Vagina (tissue), 2 donors: Measurements from ENCODE around the gene RHO. TPM values are rescaled to one million over a fixed set of nuclear protein-coding genes. Genes with fewer than 3 reads are reported as not detected.

Source experiments
- DNase-seq, 2 donors: peaks; one replicate each; pipeline ENCODE4 v3.0.0-alpha.2; 2017; ENCODE audit errors: extremely low spot score in 2 of 2
- H3K27ac ChIP-seq: fragments of 200-600 bp; sonication (generic); one replicate; pipeline ENCODE4 v1.5.1; 2019
- H3K27me3 ChIP-seq: fragments of 200-600 bp; sonication (generic); one replicate; pipeline ENCODE4 v1.5.1; 2019
- H3K36me3 ChIP-seq, 2 donors: fragments of 200-600 bp; sonication (generic); one replicate each; pipeline ENCODE4 v1.5.1; 2017 to 2019
- H3K4me1 ChIP-seq: fragments of 200-600 bp; sonication (generic); one replicate; pipeline ENCODE4 v1.5.1; 2019
- H3K4me3 ChIP-seq, 2 donors: fragments of 200-600 bp; sonication (generic); 1 replicate in 1 of 2; 2 replicates in 1 of 2; pipeline ENCODE4 v1.5.1; 2016 to 2019
- H3K9me3 ChIP-seq: fragments of 200-600 bp; sonication (generic); one replicate; pipeline ENCODE4 v1.5.1; 2019
- CTCF ChIP-seq, 3 experiments: fragments of 450-650 bp in 2 of 3; fragments of 200-600 bp in 1 of 3; sonication (generic) in 1 of 3; IDR thresholded peaks; one replicate each; pipeline ENCODE4 v1.5.1; 2017 to 2019; ENCODE audit warnings: antibody characterized with exemption in 3 of 3, mild to moderate bottlenecking in 2 of 3, moderate library complexity in 2 of 3
- POLR2A ChIP-seq, 2 donors: fragments of 450-650 bp; IDR thresholded peaks; one replicate each; pipeline ENCODE4 v1.6.1; 2017; ENCODE audit warnings: antibody characterized with exemption in 2 of 2, mild to moderate bottlenecking in 2 of 2, moderate library complexity in 2 of 2
- POLR2AphosphoS5 ChIP-seq, 2 donors: sonication (generic); formaldehyde crosslinking; IDR thresholded peaks; one replicate each; pipeline ENCODE4 v1.9.0; 2017; ENCODE audit warnings: antibody characterized with exemption in 2 of 2, mild to moderate bottlenecking in 2 of 2, low read depth in 1 of 2; ENCODE audit not compliant: insufficient read depth in 1 of 2
- intact Hi-C: fragments of 100-400 bp; cut with DNase I; formaldehyde crosslinking; loops from one replicate; pipeline ENCODE4 v1.15.1; 2023
- total RNA-seq: library from RNA; depleted of rRNA; stranded (reverse); fragments of >200 nt; gene quantifications from one replicate; pipeline ENCODE4 v1.2.3, GENCODE V29; 2016

RHO gene
- total RNA-seq, 1 donor from 2014 or later: not detected

- Histone ChIP-seq H3K4me3 (no peak overlapping the region), H3K9me3 (no peaks in the 10 kb centered on the region), H3K27ac (no peak overlapping the region), H3K27me3 (no peaks in the 10 kb centered on the region), H3K36me3 (peaks cover 0 to 23% of the 10 kb centered on the region in 2 donors), H3K4me1 (peaks cover 6% of the 10 kb centered on the region)
- DNase-seq: no peak
- intact Hi-C loops: no loop called here
- no peak for TF ChIP-seq POLR2AphosphoS5 (IDR thresholded peaks at IDR 0.05; ENCODE audit: insufficient read depth in 1 of 2, low read depth in 1 of 2)
- TF ChIP-seq CTCF (IDR thresholded peaks at IDR 0.05): no peak
- no peak for TF ChIP-seq POLR2A (IDR thresholded peaks at IDR 0.05)
Measured at GRCh38 chr3:129517516-129517915, 10.9 kb upstream of the RHO start.

GRCh38 chr3:129518038-129518561 lies 10.3 kb upstream of the RHO start:
- H3K36me3 ChIP-seq: peaks cover 0 to 23% of the 10 kb centered on the region in 2 donors
- H3K27me3 ChIP-seq: no peaks in the 10 kb centered on the region
- peaks cover 6% of the 10 kb centered on the region for H3K4me1 ChIP-seq
- no peak overlapping the region for H3K27ac ChIP-seq
- no peak overlapping the region for H3K4me3 ChIP-seq
- intact Hi-C loops: no loop called here
- no peaks in the 10 kb centered on the region for H3K9me3 ChIP-seq
- DNase-seq: no peak
- TF ChIP-seq CTCF (IDR thresholded peaks at IDR 0.05): no peak
- TF ChIP-seq POLR2A (IDR thresholded peaks at IDR 0.05): no peak
- TF ChIP-seq POLR2AphosphoS5 (IDR thresholded peaks at IDR 0.05; ENCODE audit: insufficient read depth in 1 of 2, low read depth in 1 of 2): no peak

GRCh38 chr3:129518581-129518980 lies 9.9 kb upstream of the RHO start:
- no peaks in the 10 kb centered on the region for H3K27me3 ChIP-seq
- H3K27ac ChIP-seq: no peak overlapping the region
- peaks cover 6% of the 10 kb centered on the region for H3K4me1 ChIP-seq
- intact Hi-C loops: no loop called here
- H3K9me3 ChIP-seq: no peaks in the 10 kb centered on the region
- no peak for TF ChIP-seq CTCF (IDR thresholded peaks at IDR 0.05)
- no peak for TF ChIP-seq POLR2AphosphoS5 (IDR thresholded peaks at IDR 0.05; ENCODE audit: insufficient read depth in 1 of 2, low read depth in 1 of 2)
- TF ChIP-seq POLR2A (IDR thresholded peaks at IDR 0.05): no peak
- no peak for DNase-seq
- no peak overlapping the region for H3K4me3 ChIP-seq
- peaks cover 0 to 23% of the 10 kb centered on the region in 2 donors for H3K36me3 ChIP-seq

- Histone ChIP-seq H3K9me3 (no peaks in the 10 kb centered on the region), H3K27ac (no peak overlapping the region), H3K4me3 (no peak overlapping the region), H3K4me1 (peaks cover 6% of the 10 kb centered on the region), H3K27me3 (no peaks in the 10 kb centered on the region), H3K36me3 (peaks cover 0 to 19% of the 10 kb centered on the region in 2 donors)
- DNase-seq: no peak
- intact Hi-C loops: no loop called here
- no peak for TF ChIP-seq POLR2AphosphoS5 (IDR thresholded peaks at IDR 0.05; ENCODE audit: insufficient read depth in 1 of 2, low read depth in 1 of 2)
- TF ChIP-seq POLR2A (IDR thresholded peaks at IDR 0.05): no peak
- no peak for TF ChIP-seq CTCF (IDR thresholded peaks at IDR 0.05)
Measured at GRCh38 chr3:129519449-129519848, 9.0 kb upstream of the RHO start.

GRCh38 chr3:129519896-129520715 lies 8.3 kb upstream of the RHO start:
- DNase-seq: no peak
- Histone ChIP-seq H3K27ac (no peak overlapping the region), H3K4me1 (peaks cover 6% of the 10 kb centered on the region), H3K9me3 (no peaks in the 10 kb centered on the region), H3K27me3 (no peaks in the 10 kb centered on the region), H3K36me3 (peaks cover 0 to 15% of the 10 kb centered on the region in 2 donors), H3K4me3 (no peak overlapping the region)
- TF ChIP-seq CTCF (IDR thresholded peaks at IDR 0.05) (no peak), POLR2A (IDR thresholded peaks at IDR 0.05) (no peak), POLR2AphosphoS5 (IDR thresholded peaks at IDR 0.05; ENCODE audit: insufficient read depth in 1 of 2, low read depth in 1 of 2) (no peak)
- intact Hi-C loops: no loop called here
